SKM-1 treated with dmso at 0.1 percent for 144 hours (cell line): ENCODE data around the gene CD36.

Experiments
- DNase-seq: peaks from one replicate; lab custom pipeline; 2025; ENCODE audit not compliant: unreplicated experiment; lab: John Stamatoyannopoulos, UW

The CD36 gene

DNA sequence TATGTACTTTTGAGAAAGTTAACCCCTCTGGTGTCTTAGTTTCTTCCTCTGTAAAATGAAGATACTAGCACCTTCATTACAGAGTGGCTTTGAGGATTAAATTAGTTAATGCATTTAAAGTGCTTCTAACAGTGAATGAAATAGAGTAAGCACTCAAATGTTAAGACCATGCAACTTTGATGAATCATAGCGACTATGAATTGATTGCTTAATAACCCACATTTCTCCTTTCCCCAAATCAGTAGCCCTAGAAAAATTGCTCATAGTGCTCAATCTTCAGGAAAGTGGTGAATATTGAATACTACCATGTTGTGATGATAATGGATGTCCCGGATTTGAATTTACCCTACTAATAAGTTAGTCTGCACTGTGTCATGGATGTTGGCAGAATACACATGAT is 48.1 kb downstream of the CD36 start:
- no peak for DNase-seq

- DNase-seq: peak; percentile 41
These were observed 60.7 kb downstream of the CD36 start for GRCh38 chr7:80699045-80699638.

GRCh38 chr7:80699721-80700256 is 61.3 kb downstream of the CD36 start:
- DNase-seq: no peak

- DNase-seq: no peak
These were observed 64.8 kb downstream of the CD36 start for GRCh38 chr7:80703272-80703671.

DNA sequence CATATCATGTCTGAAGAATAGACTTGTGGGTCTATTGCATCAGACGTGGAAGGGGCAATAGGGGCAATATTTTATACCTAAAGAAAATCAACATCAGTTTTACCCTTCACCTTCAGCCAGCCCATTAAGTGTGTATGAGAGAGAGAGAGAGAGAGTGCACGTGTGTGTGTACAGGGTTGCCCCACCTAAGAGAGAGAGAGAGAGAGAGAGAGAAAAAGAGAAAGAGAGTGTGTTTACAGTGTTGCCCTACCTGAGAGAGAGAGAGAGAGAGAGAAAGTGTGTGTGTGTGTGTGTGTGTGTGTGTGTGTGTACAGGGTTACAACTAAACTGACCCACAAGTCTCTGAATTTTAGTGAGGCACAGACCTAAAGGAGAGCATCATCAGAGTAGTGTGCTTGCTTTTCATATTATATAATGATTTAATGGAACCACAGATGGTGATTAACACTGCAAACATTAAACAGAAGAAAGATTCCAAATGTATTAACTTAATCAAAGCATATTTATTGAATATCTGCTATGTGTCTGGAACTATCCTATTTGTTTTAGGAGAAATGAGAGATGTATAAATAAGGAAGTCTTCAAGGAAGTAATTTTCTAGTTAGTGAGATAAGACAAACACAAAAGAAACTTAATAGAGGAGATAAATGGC is 66.8 kb downstream of the CD36 start:
- DNase-seq: no peak

- no peak for DNase-seq
These were observed 68.9 kb downstream of the CD36 start for GRCh38 chr7:80707318-80707717.

GRCh38 chr7:80708123-80708522 is 69.7 kb downstream of the CD36 start:
- peak; percentile 91 for DNase-seq

DNA sequence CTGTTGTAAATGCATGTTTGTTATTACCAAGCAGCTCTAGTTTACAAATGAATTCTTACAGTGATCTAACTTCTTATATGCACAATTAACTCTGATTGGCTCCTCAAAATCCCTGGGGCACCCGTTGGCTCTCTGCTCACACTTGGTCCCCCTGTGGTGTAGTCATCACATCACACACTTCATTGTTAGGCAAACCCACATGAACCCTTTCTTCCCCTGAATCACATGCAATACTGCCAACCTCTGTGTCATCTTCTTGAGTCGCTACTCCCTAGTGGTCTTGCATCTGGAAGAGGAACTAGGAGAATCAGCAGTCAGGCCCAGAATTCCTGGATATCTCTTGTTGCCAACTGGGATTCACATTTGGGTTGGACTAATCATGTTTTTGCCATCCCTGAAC is 73.1 kb downstream of the CD36 start:
- no peak for DNase-seq

- DNase-seq: no peak
These were observed 80.8 kb downstream of the CD36 start for GRCh38 chr7:80719261-80719660.

GRCh38 chr7:80720146-80720545 is 81.7 kb downstream of the CD36 start:
- DNase-seq: no peak

- DNase-seq: peak; percentile 30
These were observed 83.6 kb downstream of the CD36 start for GRCh38 chr7:80721883-80722615.

DNA sequence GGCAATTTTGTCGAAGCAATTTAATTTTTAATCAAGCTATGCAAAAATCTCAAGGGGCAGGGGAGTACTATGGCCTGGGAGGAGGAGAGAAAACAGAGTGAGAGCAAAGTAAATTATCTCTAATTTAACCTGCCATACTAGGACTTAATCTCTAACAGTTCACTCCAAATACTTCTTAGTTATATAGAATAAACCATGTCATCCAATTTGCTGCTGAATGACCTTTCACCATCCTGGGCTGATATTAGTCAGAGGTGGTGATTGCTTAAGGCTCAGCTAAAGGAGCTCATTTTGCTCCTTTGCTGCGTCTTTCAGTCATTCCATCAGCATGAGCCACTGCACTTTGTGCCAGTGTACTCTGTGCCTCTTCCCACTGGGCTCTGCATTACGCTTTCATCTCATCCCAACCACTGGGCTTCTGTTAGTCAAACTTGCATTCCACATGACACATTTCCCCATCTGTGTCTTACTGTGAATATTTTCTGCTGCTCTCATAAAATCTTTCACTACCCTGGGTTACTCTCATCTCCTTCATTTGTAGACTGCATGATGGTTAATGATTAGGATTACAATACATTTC is 84.3 kb downstream of the CD36 start:
- DNase-seq: no peak

DNA sequence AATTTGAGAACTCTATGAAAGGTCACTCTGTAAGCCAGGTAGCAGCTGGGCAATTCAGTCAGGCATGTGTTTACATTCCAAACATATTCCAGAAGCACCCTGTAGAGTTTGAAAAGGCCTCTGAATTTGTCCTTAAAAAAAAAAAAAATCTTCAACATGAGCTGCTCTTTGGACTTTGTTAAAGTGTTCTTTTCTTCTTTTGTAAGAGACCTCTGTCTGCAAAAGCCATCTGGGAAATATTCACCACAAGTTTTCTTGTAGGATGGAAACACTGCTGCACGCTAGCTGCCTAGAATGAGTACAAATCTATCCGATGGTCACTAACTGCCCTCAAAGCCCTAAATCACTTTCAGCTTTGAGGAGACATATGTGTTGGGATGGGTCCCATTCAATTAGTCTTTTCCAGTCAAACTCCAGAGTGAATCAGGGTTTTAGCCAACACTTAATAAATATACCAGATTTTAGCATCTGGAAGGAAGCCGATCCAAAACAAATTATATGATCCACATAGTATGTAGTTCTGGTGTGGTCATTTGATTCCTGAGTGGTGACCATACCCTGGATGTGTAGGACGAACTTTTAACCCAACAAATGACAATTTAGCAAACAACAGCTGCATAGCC is 85.9 kb downstream of the CD36 start:
- no peak for DNase-seq

DNA sequence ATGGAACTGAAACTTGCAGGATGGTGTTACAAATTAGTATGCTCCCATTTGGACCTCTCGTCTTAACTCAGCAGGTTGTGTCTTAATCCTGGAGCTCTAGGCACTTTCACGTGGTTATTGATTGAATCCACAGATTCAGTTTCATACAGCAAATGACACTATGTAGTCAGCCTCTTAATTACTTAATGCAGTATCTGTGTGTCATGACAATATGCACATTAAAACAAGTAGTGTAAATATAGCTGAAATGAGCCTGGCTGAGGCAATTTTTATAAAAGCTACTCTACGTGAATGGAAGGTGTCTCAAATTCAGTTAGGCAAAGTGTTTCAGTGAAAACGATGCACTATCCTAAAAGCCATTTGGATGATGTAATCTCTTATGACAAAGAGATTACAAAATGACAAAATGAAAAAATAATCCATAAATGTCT is 86.8 kb downstream of the CD36 start:
- no peak for DNase-seq
